Activated naive CD4-positive, alpha-beta T cell (primary cell): Measurements from ENCODE around the gene SLX4IP.

Experiments
- DNase-seq, 4 experiments: peaks; one replicate each; lab custom pipeline; 2025; lab: John Stamatoyannopoulos, UW

SLX4IP gene

DNA sequence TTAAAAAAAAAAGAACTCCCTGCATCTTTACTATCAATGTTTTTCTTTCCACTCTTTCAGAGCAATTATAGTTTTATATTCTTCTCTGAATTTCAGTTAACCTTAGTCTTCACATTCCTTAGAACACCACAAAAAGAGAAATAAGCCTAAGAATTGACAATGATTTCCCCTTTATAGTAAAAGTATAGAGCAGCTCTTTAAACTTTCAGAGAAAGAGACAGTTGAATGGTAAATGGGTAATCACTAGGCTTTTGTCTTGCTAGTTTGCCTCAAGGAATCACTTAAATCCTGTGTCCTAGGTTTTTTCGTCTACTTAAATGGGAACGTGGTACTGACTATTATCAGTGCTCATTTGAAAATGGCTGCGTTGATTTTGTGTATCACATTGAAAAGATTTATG is 31.8 kb downstream of the SLX4IP start:
- DNase-seq: no peak

DNA sequence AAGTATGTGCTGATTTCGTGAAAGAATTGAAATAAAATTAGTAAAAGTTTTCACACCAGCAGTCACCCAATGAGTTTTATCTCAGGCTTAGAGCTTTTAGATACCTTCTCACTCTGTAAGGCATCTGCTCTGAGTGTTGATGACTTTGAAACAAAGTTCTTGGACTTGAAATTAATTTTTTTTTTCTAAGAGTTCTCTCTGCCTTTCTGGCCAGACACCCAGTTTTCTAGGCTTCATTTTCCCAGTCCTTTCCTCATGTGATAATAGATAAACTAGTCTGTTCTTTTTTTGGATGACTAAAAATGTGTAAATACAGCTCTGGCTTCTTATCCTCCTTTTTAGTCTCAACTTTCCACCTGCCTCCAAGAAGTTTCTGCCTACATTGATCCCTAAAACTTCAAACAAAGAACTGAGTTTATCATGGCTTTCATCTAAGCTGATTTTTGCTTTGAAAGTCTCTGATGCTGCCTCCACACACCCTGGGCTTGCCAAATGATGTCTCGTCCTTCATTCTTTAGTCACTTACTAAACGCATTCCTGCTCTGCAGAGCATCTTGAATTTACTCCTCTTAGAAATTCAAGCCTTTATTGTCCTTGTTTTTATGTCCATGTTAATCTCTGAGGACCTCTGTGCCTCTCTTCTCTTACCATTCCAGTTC is 32.7 kb downstream of the SLX4IP start:
- DNase-seq: no peak

DNA sequence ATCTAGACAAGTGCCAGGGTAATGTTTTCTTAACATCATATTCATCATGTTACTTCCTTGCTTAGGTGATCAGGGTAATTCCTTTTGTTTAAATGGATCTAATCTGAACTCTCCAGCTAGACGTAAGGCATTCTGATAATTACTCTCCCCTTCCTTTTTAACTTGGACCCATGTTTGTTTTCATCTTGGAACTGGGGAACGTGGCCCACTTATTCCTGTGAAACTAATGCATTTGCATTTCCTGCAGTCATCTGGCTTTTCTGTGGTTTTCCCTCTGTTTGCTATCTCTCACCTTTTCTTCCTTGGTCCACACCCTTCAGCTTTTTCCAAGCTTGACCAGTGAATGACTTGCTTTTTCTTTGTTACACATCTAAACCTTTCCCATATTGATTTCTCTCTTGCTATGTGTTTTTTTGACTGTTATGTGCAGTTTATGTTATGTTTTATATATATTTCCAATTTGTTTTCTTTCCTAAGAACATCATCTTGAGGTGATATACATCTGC is 33.3 kb downstream of the SLX4IP start:
- DNase-seq: no peak

DNA sequence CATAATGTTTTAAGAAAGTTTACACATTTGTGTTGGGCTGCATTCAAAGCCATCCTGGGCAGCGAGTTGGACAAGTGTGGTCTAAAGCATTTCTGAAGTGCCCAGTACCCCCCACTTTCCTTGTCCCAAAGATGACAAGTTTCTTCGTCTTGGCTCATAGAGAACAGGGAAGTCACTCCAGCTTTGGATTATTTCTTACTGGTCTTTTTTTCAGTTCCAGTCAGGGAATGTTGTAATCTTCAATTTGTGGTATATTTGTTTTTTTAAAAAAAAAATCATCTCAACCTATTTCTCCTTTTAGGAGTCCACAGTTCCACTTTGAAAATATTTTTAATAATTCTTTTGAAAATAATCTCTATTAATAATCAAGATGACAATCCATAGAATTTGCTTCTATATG is 34.0 kb downstream of the SLX4IP start:
- no peak for DNase-seq

DNA sequence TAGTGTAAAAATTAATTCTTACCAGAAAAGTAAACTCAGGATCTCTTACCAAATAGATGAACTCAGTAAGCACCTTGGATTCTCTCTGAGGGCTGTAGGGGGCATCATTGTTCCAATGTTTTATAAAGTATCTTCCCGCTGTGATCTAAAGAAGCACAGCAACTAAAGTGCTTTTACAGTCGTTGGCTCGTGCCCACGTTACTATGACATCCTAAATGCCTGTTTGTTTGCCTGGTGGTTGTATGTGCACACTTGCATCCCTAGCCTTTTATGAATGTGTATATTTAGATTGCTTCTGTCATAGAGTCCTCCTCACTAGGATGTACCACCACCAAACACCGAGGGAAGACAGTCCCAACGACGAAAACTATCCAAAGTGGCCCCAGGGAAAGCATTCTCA is 34.5 kb downstream of the SLX4IP start:
- no peak for DNase-seq

DNA sequence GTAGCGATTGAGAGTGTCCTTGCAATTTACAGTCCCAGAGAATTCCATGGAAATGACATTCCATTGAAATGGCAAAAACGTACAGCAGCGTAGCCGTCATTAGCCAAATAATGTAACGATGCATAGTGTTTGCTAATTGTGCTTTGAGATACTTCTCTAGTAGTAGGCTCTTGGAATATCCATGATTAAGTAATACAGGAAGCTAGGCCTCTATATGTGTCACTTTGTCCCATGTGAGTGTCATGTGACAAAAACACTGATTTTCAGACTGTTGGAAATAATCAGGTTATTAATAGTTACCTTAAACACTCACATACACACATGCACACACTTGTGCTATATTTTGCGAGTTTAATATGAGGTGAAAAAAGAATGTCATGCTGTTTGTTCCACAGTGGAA is 35.2 kb downstream of the SLX4IP start:
- DNase-seq: no peak

DNA sequence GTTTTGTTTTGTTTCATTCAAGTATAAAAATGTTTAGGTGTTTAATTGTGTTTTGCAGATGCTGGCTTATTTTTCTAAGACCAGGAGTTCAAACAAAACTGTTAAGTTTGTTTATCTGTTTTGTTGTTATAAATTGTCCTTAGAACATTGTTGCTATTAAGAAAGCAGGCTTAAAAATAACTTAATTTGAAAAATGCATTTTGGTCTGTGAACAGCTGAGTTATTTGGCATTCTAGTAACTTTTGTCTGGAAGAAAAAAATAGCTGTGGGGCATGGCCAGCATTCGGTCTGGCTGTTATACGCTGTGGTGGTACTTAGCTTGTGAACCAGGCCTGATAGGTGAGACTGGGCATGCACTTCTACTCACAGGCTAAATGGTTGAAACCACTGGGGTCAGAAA is 37.8 kb downstream of the SLX4IP start:
- no peak for DNase-seq

DNA sequence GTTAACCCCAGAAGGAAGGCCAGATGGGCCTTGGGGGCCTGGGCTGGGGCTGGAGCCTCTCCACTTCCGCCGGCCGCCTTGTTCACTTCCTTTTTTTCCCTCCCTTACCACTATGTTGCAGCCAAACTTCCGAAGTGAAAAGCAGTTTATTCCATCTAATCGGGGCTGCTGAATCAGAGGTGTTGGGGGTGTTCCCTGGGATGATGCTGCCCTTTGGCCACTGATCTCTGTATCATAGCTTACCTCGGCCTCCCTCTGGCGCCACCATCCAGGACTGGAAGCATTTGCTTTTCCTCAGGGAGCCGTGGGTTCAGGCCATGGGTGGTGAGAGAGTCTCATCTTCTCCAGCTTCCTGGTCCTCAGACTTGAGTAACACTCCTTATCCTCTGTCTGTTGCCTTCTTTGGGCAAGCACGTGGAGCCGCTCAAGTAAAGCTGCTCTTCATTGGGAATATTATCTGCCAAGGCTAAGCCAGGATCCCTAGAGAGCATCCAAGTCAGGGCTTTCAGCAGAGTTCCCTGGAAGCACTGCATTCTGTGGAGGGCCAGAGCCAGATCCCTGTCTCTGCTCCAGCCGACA is 39.6 kb downstream of the SLX4IP start:
- DNase-seq: no peak

DNA sequence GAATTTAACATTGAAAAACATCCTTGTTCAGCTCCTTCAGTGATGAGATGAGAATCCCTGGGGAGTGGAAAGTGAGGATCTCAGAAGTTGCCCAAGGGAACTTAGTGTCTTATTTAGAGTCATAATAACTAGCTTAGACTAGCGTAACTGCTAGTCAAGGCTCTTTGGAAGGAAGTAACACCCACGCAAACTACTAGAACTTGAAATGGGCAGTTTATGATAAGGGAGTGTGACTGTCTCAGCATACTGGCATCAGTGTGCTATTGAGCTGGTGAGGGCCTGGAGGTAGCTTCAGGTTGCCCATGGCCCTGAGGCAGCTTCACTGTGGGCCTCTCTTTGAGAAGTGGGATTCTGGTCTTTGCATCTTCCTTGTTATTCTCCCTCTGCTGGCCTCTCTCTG is 40.1 kb downstream of the SLX4IP start:
- DNase-seq: no peak

DNA sequence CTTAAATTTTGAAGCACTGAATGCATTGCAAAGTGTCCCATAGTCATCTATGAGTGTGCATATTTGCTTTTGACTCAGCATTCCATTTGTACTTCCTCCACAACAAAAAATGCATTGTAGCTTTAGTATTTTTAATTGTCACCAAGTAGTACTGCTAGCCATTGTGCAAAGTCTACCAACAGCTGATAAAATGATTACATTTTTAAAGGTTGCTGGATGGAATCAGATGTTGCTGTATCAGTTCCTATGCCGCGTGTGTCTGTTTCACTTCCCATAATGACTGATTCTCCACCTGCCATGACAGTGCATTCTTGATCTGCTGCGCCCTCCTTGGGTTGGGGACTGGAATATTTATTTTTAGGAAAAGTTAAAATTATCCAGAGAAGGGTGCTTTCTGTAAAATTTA is 41.2 kb downstream of the SLX4IP start:
- DNase-seq: no peak

DNA sequence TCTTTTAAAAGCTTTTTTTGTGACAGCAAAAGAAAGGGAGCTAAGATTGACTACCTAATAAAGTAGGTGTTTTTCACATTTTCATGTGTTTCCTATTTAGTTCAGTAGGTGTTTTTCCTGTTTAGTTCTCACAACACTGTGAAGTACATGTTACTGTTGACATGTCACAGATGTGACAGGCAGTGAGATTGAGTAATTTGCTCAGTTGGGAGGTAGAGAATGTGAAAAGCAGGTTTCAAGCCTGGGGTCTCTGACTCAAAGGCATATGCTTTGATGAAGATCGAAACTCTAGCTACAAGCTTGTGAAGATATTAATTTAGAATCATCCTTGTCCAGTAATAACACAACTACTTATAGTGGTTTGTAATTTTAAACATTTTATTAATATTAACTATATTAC is 43.1 kb downstream of the SLX4IP start:
- no peak for DNase-seq

DNA sequence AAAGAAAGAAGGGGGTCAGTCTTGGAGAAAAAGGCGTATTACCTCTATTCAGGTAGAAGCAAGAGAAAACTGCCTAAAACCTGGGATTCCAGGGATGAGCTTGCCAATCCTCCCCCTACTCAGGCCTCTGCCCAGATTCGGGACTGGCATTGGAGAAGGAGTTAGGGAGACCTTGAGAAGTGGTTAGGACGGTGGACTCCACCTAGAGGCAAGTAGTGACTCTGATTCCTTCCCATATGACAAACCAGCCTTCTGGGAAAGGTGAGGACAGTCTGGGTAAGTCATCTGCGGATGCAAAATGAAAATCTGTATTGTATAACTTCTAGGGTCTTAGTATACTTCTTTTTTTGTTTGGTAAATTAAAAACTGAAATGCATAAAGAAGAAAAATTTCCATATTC is 43.8 kb downstream of the SLX4IP start:
- DNase-seq: no peak

DNA sequence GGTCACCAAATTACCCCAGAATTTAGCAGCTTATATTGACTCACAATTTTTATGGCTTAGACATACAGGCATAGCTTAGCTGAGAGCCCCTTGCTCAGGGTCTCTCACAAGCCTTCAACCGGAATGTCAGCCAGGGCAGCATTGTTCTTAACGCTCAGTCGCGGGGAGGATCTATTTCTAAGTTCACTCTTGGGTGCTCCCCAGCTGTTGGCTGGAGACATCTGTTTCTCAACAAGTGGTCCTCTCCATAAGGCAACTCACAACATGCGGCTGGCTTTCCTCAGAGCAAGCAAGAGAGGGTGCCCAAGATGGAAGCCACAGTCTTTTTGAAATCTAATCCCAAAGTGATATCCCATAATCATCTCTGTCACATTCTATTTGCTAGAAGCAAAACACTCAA is 46.6 kb downstream of the SLX4IP start:
- DNase-seq: no peak

DNA sequence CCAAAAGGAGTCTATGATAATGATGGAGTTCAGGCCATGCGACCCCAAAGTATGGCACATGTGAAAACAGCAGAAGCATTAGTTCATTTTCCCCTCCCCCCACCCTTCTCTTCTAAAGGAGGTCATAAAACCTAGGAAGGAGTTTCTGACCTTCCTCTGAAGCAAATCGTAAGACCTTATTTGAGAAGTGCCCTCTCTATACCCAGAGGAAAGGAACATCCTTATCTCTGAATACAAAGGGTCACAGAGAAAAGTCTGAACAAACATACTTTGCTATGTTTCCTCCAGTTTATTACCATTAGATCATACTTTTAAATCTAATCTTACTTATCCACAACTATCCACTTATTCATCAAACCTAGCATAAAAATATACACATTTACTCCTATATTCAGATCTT is 48.6 kb downstream of the SLX4IP start:
- no peak for DNase-seq

DNA sequence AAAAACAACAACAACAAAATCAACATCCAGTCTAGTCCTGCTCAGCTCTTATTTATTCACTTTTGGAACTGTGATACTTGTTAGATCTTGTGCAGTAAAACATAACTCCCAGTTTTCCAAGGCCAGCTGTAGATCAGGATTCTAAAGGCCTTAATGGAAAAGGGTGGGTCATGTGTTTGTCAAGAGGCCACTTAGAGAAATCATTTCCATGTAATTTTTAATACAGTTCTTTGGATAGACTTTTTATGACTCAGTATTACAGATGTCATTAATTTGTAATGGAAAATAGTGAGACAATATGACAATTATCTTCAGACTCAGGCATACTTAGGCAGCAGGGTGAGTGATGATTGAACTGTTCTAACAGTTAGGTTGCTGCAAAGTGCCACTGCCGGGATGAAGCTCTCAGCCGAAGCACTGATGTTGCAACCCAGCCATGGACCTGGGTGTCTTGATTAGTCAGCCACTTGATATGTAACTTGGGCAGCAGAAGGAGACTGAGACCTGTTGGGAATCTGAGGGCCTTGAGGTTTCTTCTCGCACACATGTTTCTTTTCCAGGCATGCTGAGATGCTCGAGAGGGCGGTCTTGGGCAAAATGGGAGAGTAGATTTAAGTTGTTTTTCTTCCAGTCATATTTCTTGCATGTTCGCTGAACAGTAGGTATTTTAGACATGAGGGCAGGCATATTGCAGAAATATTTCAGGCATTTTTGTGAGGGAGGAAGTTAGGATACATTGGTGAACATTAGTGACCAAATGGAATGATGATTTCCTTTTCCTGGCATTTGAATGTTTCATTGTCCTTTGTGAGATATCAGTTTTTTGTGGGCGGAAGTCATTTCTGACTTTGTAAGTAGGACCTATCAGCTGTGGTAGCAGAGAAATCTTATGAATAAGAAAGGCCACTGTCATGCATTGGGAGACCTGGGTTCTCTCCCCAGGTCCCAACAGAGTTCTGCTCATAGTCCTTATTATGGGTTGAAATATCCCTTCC is 52.3 kb downstream of the SLX4IP start:
- no peak for DNase-seq

DNA sequence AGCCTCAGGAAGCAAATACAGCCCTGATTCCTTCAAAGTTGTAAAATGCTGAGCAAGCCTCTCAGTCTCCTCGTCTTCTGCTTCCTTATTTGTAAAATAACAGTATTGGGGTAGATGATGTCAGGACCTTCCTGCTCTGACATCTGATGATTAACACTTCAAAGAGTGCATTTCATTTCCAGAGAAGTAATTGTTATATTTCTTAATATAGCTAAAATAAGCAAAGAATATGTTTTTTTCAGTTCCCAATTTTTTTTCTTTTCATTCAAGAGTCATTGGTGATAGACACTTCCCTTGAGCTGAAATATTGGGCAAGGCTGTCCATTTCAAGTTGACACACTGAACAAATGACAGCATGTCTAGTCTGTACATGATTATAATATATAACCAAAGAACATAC is 53.4 kb downstream of the SLX4IP start:
- no peak for DNase-seq

DNA sequence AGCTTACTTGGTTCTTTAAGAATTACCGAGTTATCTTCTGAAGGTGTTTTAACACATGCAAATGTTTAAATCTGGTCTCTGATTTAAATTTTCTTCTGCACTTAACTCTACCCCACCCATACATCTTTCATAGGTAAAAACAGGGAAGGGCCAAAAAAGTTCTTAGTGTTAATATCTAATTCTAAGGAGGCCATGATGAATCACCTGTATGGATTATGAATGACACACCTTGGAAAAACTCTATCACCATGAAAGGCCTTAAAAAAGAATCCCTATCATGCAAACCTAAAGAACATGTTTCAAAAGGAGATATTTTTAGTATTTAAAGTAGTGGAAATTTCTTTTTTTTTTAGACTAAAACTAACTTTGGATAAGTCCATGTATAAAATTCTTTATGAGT is 54.7 kb downstream of the SLX4IP start:
- no peak for DNase-seq

DNA sequence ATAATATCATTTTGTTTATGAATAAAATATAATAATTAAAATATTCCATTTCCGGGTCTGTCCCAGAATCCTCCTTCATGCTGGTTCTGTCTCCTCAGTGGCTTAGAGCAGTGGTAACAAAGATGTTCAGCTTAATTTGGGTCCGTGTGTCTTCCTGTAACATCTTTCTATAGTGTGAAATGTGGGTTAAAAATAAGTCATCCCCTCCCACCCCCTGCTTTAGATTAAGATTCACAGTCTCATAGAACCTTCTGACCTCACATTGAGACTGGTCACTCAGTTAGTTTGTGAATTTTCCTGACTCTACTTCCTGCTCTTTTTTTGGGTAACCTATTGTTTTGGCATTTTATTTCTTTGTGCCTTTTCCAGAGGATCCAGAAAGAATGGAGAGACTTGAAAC is 55.2 kb downstream of the SLX4IP start:
- no peak for DNase-seq

DNA sequence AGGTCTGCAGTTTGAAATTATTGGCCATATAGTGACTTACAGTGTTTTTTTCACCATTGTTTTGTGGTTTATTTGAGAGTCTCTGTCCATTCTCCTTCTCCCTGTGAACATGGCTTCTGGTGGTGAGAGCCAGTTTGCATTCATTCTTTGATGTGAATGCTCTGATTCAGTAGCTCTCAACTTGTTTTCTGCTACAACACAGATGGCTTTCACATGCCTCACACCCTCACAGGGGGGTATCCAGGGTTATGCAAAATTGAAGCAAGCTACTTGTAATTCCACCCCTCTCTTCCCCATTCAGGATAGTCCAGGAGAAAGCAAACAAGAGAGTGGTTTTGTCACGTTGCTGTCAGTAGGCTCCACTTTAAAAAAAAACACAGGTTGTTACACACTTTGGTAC is 55.6 kb downstream of the SLX4IP start:
- DNase-seq: no peak

DNA sequence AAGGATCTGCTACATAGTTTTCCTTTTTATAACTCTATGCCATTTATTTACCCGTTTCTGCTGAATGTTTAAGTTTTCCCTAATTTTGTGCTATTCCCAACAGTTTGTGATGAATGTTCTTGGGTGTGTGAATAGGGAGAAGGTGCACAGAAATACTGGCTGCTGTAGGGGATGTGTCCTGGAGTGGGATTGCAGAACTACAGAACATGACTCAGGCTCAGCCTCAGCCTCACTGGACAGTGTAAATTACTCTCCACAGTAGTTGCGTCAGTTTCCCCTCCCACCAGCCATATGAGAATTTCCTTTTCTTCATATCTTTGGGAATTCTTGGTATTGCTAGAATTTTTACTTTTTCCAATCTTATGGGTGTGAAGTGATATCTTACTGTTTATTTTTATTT is 57.0 kb downstream of the SLX4IP start:
- no peak for DNase-seq

DNA sequence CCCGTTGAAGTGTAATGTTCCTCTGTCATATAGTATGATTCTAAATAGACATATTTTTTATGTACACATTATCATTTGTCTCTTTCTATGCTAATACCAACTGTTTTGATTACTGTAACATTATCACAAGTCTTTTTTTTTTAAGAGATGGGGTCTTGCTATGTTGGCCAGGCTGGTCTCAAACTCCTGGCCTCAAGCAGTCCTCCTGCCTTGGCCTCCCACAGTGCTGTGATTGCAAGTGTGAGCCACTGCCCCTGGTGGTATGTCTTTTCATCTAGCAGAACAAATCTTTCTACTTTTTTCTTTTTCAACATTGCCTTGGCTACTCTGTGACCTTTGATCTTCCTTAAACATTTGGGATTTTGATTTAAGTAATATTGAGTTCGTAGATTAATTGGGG is 57.7 kb downstream of the SLX4IP start:
- no peak for DNase-seq

DNA sequence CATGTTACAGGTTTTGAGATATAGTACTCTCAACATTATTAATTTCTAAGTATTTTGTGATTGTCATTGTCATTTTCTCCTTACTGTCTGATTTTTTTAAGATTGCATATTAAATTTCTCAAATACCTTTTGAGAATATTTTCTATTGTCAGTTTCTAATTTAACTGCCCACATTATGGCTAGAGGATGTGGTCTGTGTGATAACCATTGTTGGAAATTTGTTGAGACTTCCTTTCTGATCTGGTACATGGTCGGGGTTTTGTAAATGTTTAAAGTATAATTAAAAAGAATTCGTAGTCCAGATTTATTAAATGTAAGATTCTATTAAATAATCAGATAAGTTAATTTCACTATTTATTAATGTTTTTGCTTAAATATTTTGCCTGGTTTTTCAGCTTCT is 60.1 kb downstream of the SLX4IP start:
- no peak for DNase-seq

DNA sequence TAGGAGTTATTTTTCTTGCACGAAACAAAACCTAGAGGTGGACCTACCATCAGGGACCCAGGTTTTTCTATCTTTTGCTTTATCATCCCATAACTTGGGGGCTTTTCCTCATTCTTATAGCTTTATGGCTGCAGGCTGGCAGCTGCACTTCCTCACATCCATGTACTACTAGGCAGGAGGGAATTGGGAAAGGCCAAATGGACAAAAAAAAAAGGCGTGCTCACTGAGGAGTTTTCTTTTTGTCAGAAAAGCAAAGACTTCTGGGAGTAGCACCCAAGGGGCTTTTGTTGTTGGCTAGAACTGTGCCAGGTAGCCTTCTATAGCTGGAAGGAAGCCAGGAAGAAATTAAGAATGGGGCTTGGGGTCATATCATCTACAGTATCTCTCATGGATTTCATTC is 61.4 kb downstream of the SLX4IP start:
- DNase-seq: no peak
